HL-60 (cell line): ENCODE measurements around the gene NID2.

Source experiments
- DNase-seq, 2 experiments: peaks; one replicate each; pipeline ENCODE4 v3.0.0-alpha.2; 2010 to 2020; ENCODE audit warnings: low read depth in 1 of 2, low spot score in 1 of 2
- H3K27ac ChIP-seq: fragments of 250-450 bp; sonication (Bioruptor Pico); replicated peaks from 2 replicates; pipeline ENCODE4 v1.5.1; 2020; ENCODE audit warnings: mild to moderate bottlenecking, moderate library complexity
- H3K27me3 ChIP-seq: fragments of 250-450 bp; sonication (Bioruptor Pico); 2 replicates; pipeline ENCODE4 v1.5.1; 2021; ENCODE audit warnings: mild to moderate bottlenecking, moderate library complexity; ENCODE audit not compliant: insufficient read depth, poor library complexity, severe bottlenecking
- H3K4me3 ChIP-seq: replicated peaks from 2 replicates; pipeline ENCODE4 v1.5.1; 2011; ENCODE audit warnings: mild to moderate bottlenecking, control low read depth, low read length; ENCODE audit not compliant: insufficient read depth
- CTCF ChIP-seq: IDR thresholded peaks from one replicate; pipeline ENCODE4 v1.5.1; 2011; ENCODE audit warnings: low read length, control low read depth, inconsistent platforms; ENCODE audit not compliant: insufficient read depth
- GABPA ChIP-seq: IDR thresholded peaks from 2 replicates; pipeline ENCODE4 v1.6.1; 2012; ENCODE audit warnings: low read depth
- POLR2AphosphoS5 ChIP-seq: IDR thresholded peaks from 2 replicates; pipeline ENCODE4 v1.6.1; 2012; ENCODE audit warnings: low read depth
- REST ChIP-seq: IDR thresholded peaks from 2 replicates; pipeline ENCODE4 v1.6.1; 2012; ENCODE audit warnings: low read depth; ENCODE audit not compliant: insufficient replicate concordance
- SPI1 ChIP-seq: IDR thresholded peaks from 2 replicates; pipeline ENCODE4 v1.6.1; 2012; ENCODE audit warnings: low read depth, mild to moderate bottlenecking, borderline replicate concordance

NID2 gene

GRCh38 chr14:51979088-51979709, 89.7 kb downstream of the NID2 start:
- H3K27ac ChIP-seq = no peak overlapping the region
- peak; percentile 48 to 73 for DNase-seq
- H3K4me3 ChIP-seq = no peak overlapping the region
- peak; percentile 79 for TF ChIP-seq CTCF
- TF ChIP-seq SPI1 = no peak
- H3K27me3 ChIP-seq = no peaks in the 10 kb centered on the region

GRCh38 chr14:51978681-51979085, 90.2 kb downstream of the NID2 start:
- no peak overlapping the region for H3K4me3 ChIP-seq
- no peak for DNase-seq
- H3K27ac ChIP-seq = no peak overlapping the region
- TF ChIP-seq REST = no peak
- TF ChIP-seq POLR2AphosphoS5 = no peak
- TF ChIP-seq GABPA = no peak
- no peak for TF ChIP-seq CTCF
- no peak for TF ChIP-seq SPI1
- no peaks in the 10 kb centered on the region for H3K27me3 ChIP-seq

GRCh38 chr14:51977075-51977474, 91.8 kb downstream of the NID2 start:
- no peak overlapping the region for H3K27ac ChIP-seq
- no peak for TF ChIP-seq POLR2AphosphoS5
- no peak for TF ChIP-seq GABPA
- TF ChIP-seq CTCF = no peak
- no peak for TF ChIP-seq REST
- TF ChIP-seq SPI1 = no peak
- H3K27me3 ChIP-seq = no peaks in the 10 kb centered on the region
- H3K4me3 ChIP-seq = no peak overlapping the region
- DNase-seq = no peak

GRCh38 chr14:51972566-51972965, 96.3 kb downstream of the NID2 start:
- Histone ChIP-seq H3K27ac (no peak overlapping the region), H3K4me3 (no peak overlapping the region), H3K27me3 (no peaks in the 10 kb centered on the region)
- no peak for DNase-seq
- TF ChIP-seq CTCF (no peak), POLR2AphosphoS5 (no peak), GABPA (no peak), SPI1 (no peak), REST (no peak)
